Activated CD4-positive, CD25-positive, alpha-beta regulatory T cell treated with anti-CD3 and anti-CD28 coated beads, Interleukin-2, amount 50 U/mL, for 16 hours (primary cell): ENCODE measurements around the gene RGS13.
"Not testable (repeated sequence)": the region's sequence is repeated elsewhere in the genome, so short reads cannot be mapped to it uniquely, and the experiment has no call there.

Experiments used
- DNase-seq: peaks from one replicate; pipeline ENCODE4 v3.0.0-alpha.2; 2020; ENCODE audit warnings: low read depth, low spot score

Gene RGS13

GRCh38 chr1:192675716-192676115 is 39.8 kb downstream of the RGS13 start:
- no peak for DNase-seq

GRCh38 chr1:192678099-192678498 is 42.2 kb downstream of the RGS13 start:
- DNase-seq = no peak

GRCh38 chr1:192682335-192682734 is 46.4 kb downstream of the RGS13 start:
- DNase-seq = no peak

GRCh38 chr1:192683081-192683480 is 47.1 kb downstream of the RGS13 start:
- not testable (repeated sequence) for DNase-seq

GRCh38 chr1:192689459-192689858 is 53.5 kb downstream of the RGS13 start:
- DNase-seq = no peak

GRCh38 chr1:192691041-192691440 is 55.1 kb downstream of the RGS13 start:
- DNase-seq = no peak

- DNase-seq = no peak
These were observed 60.1 kb downstream of the RGS13 start for GRCh38 chr1:192696082-192696481.

- no peak for DNase-seq
These were observed 61.8 kb downstream of the RGS13 start for GRCh38 chr1:192697771-192698170.

GRCh38 chr1:192698731-192699130 is 62.8 kb downstream of the RGS13 start:
- no peak for DNase-seq

GRCh38 chr1:192700834-192701271 is 64.9 kb downstream of the RGS13 start:
- no peak for DNase-seq

GRCh38 chr1:192702212-192702902 is 66.4 kb downstream of the RGS13 start:
- DNase-seq = no peak

- no peak for DNase-seq
These were observed 67.6 kb downstream of the RGS13 start for GRCh38 chr1:192703283-192704206.

- no peak for DNase-seq
These were observed 69.6 kb downstream of the RGS13 start for GRCh38 chr1:192705510-192705909.

GRCh38 chr1:192706936-192707335 is 71.0 kb downstream of the RGS13 start:
- no peak for DNase-seq

- DNase-seq = no peak
These were observed 72.1 kb downstream of the RGS13 start for GRCh38 chr1:192707978-192708547.

GRCh38 chr1:192709544-192709943 is 73.6 kb downstream of the RGS13 start:
- no peak for DNase-seq
